ENCODE results near the gene PEX6. TPM values are rescaled to one million over a fixed set of nuclear protein-coding genes. Genes with fewer than 3 reads are reported as not detected.

The PEX6 gene
- total RNA-seq, 2 experiments from 2014 or later = 12.8 to 13.6 TPM

DNA sequence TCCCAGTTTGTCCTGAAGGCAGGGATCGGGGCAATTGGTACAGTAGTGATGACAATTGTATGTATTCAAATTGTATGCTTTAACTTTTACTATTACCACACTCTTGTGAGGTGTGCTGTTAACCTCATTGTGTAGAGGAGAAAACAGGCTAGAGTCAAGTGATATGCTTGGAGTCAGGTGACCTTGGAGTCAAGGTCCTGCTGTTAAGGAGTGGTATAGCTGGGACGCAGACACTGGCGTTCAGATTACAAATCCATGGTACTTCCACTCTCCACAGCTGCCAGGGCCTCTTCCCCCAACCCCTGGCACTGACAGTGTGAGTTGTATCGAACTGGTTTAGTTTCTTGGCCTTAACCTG lies 39.2 kb downstream of the PEX6 start:
- ChIA-PET CTCF (no interaction called here), POLR2A (interaction anchor here (1.2 kb wide), 1 partner anchor 10 kb away, joined by 6 read pairs; the partner anchor contains the start of gene CNPY3)
- intact Hi-C loops (cut with DNase I, micrococcal nuclease) = no loop called here
- DNase-seq (no peak), ATAC-seq (ENCODE audit: poor library complexity) (no peak)
- H3K36me3 ChIP-seq (ENCODE audit: insufficient read depth, low read length) = peaks cover 75% of the 10 kb centered on the region
- Mint-ChIP-seq H3K4me1 (ENCODE audit: low read depth) (peaks cover 9% of the 10 kb centered on the region), H3K27me3 (no peaks in the 10 kb centered on the region), H3K4me3 (no peak overlapping the region), H3K36me3 (ENCODE audit: low read depth) (peaks cover 77% of the 10 kb centered on the region), H3K27ac (no peak overlapping the region), H3K9me3 (no peaks in the 10 kb centered on the region)
- no peaks in the 10 kb centered on the region for H3K27me3 ChIP-seq (ENCODE audit: control insufficient read depth in 1 of 2, insufficient read depth in 2 of 2, low read length in 2 of 2)
- H3K27ac ChIP-seq (ENCODE audit: low read depth in 1 of 2, low read length in 2 of 2) = no peak overlapping the region
- peaks cover 11% of the 10 kb centered on the region for H3K4me1 ChIP-seq (ENCODE audit: insufficient read depth, low read length)
- TF ChIP-seq, protein P1, sequence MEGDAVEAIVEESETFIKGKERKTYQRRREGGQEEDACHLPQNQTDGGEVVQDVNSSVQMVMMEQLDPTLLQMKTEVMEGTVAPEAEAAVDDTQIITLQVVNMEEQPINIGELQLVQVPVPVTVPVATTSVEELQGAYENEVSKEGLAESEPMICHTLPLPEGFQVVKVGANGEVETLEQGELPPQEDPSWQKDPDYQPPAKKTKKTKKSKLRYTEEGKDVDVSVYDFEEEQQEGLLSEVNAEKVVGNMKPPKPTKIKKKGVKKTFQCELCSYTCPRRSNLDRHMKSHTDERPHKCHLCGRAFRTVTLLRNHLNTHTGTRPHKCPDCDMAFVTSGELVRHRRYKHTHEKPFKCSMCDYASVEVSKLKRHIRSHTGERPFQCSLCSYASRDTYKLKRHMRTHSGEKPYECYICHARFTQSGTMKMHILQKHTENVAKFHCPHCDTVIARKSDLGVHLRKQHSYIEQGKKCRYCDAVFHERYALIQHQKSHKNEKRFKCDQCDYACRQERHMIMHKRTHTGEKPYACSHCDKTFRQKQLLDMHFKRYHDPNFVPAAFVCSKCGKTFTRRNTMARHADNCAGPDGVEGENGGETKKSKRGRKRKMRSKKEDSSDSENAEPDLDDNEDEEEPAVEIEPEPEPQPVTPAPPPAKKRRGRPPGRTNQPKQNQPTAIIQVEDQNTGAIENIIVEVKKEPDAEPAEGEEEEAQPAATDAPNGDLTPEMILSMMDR (IDR thresholded peaks at IDR 0.05) = no peak
- H3K9me3 ChIP-seq (ENCODE audit: control insufficient read depth in 1 of 2, insufficient read depth in 1 of 2, low read length in 2 of 2) = no peaks in the 10 kb centered on the region
- no peak overlapping the region for H3K4me3 ChIP-seq (ENCODE audit: low read length)

DNA sequence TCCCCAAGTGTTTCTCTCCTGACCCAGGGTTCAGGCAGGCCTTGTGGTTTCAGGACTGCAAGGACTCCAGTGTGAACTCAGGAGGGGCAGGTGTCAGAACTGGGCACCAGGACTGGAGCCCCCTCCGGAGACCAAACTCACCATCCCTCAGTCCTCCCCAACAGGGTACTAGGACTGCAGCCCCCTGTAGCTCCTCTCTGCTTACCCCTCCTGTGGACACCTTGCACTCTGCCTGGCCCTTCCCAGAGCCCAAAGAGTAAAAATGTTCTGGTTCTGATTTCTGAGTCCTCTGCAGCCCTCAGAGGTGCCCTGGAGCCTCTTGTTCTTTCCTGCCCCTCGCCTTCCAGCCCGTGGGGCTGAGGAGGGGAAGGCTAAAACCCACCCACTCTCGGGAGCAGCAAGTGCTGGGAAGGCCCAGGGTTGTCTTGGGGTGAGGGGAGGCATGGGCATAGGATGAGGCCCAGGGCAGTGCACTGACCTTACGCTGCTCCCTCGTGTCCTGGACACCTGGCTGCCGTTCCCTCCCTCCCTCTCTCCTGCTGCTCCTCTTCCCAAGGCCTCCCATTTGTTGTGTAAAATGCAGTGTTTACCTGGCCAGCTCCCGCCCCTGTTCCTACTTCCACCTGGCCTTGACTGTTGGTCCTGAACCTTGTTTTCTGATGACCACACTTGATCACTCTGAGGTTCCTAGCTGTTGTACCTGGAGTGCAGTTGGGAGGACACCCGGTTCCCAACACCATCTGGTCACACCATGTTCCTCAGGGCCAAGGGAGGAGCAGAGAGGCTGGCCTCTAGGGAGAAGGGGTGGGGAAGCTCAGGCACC lies 39.8 kb downstream of the PEX6 start:
- Mint-ChIP-seq H3K4me3 (no peak overlapping the region), H3K36me3 (ENCODE audit: low read depth) (peaks cover 77% of the 10 kb centered on the region), H3K27ac (no peak overlapping the region), H3K27me3 (no peaks in the 10 kb centered on the region), H3K4me1 (ENCODE audit: low read depth) (peaks cover 9% of the 10 kb centered on the region), H3K9me3 (no peaks in the 10 kb centered on the region)
- intact Hi-C loops (cut with DNase I, micrococcal nuclease) = no loop called here
- Histone ChIP-seq H3K27me3 (ENCODE audit: control insufficient read depth in 1 of 2, insufficient read depth in 2 of 2, low read length in 2 of 2) (no peaks in the 10 kb centered on the region), H3K9me3 (ENCODE audit: control insufficient read depth in 1 of 2, insufficient read depth in 1 of 2, low read length in 2 of 2) (no peaks in the 10 kb centered on the region), H3K4me1 (ENCODE audit: insufficient read depth, low read length) (peaks cover 17% of the 10 kb centered on the region), H3K4me3 (ENCODE audit: low read length) (no peak overlapping the region), H3K36me3 (ENCODE audit: insufficient read depth, low read length) (peaks cover 77% of the 10 kb centered on the region), H3K27ac (ENCODE audit: low read depth in 1 of 2, low read length in 2 of 2) (no peak overlapping the region)
- POLR2A ChIA-PET = interaction anchor here (1.2 kb wide), 1 partner anchor 10 kb away, joined by 6 read pairs; the partner anchor contains the start of gene CNPY3
- ATAC-seq (ENCODE audit: poor library complexity) (no peak), DNase-seq (no peak)
- TF ChIP-seq, protein P1 (IDR thresholded peaks at IDR 0.05) = no peak
- CTCF ChIA-PET = no interaction called here

DNA sequence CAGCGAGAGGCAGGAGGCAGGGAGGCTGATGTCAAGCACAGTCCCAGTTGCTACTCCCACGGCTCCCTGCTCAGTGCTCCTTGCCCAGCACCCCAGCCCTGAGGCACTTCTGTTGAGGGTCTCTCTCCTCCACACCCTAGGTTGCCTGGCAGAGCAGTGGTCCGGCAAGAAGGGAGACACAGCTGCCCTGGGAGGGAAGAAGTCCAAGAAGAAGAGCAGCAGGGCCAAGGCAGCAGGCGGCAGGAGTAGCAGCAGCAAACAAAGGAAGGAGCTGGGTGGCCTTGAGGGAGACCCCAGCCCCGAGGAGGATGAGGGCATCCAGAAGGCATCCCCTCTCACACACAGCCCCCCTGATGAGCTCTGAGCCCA lies 40.6 kb downstream of the PEX6 start:
- TF ChIP-seq, protein P1 (IDR thresholded peaks at IDR 0.05) = no peak
- CTCF ChIA-PET = no interaction called here
- POLR2A ChIA-PET = interaction anchor here (1.4 kb wide), 1 partner anchor 9 kb away, joined by 6 read pairs; the partner anchor contains the start of gene CNPY3
- no peak overlapping the region for H3K27ac ChIP-seq (ENCODE audit: low read depth in 1 of 2, low read length in 2 of 2)
- no peak for ATAC-seq (ENCODE audit: poor library complexity)
- Mint-ChIP-seq H3K27ac (no peak overlapping the region), H3K4me3 (no peak overlapping the region), H3K9me3 (no peaks in the 10 kb centered on the region), H3K4me1 (ENCODE audit: low read depth) (peaks cover 12% of the 10 kb centered on the region), H3K27me3 (no peaks in the 10 kb centered on the region), H3K36me3 (ENCODE audit: low read depth) (peaks cover 77% of the 10 kb centered on the region)
- no peak for DNase-seq
- no peak overlapping the region for H3K4me3 ChIP-seq (ENCODE audit: low read length)
- no peaks in the 10 kb centered on the region for H3K9me3 ChIP-seq (ENCODE audit: control insufficient read depth in 1 of 2, insufficient read depth in 1 of 2, low read length in 2 of 2)
- intact Hi-C loops (cut with DNase I, micrococcal nuclease) = no loop called here
- no peaks in the 10 kb centered on the region for H3K27me3 ChIP-seq (ENCODE audit: control insufficient read depth in 1 of 2, insufficient read depth in 2 of 2, low read length in 2 of 2)
- peaks cover 75% of the 10 kb centered on the region for H3K36me3 ChIP-seq (ENCODE audit: insufficient read depth, low read length)
- H3K4me1 ChIP-seq (ENCODE audit: insufficient read depth, low read length) = peaks cover 23% of the 10 kb centered on the region
